ENCODE data around the gene PHF12.

Gene PHF12

DNA sequence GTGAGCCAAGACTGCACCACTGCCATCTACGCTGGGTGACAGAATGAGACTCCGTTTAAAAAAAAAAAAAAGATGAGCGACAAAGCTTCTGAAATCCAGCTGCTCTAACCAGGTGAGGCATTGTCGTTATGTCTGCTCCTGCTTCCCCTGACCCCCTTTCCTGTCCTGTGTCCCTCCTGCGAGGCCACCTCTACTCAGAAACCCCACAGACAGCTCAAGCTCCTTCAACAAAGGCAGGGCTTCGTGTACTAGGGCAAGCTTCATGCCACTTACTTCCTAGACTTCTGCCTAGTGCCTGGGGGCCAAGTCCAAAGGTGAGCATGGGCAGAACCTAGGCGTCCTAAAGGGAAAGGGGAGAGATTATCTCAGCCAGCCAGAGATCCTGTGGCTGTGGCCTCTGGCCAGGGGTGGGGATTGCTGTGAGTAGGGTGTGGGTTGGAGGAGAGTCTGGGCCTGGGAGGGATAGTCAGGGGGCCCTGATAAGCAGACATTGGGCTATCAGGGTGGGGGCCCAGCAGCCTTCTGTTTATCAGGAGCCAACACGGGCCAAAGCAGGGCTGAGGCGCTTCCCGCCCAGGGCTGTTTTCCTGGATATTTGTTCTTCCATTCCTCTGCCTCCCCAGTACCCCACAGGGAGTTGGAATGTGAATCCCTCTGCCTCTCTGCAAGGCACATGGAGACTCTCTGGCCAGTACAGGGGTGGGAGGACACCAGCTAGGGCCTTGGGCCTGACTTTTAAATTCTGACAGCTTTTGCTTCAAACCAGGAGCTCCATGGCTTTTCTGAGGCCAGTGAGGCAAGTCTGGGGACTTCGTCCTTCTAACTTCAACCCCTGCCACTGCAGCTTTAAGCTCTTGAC, 86.1 kb downstream of the PHF12 start:
- H3K36me3 ChIP-seq (ENCODE audit: insufficient read depth, insufficient read length, low read length) = peaks cover 13% of the 10 kb centered on the region
- H3K9ac ChIP-seq (ENCODE audit: insufficient read length, low read depth) = no peak overlapping the region
- TF ChIP-seq ZNF274 (IDR thresholded peaks at IDR 0.05; ENCODE audit: low read depth, low read length) (no peak), YY1 (IDR thresholded peaks at IDR 0.05; ENCODE audit: insufficient read depth, insufficient read length) (no peak), SUZ12 (IDR thresholded peaks at IDR 0.05; ENCODE audit: extremely low read depth, insufficient read depth, insufficient read length) (no peak)
- no peak for DNase-seq (ENCODE audit: low read depth, low spot score)
- H3K4me3 ChIP-seq (ENCODE audit: insufficient read length, low read depth) = no peak overlapping the region
- no peaks in the 10 kb centered on the region for H3K27me3 ChIP-seq (ENCODE audit: insufficient read depth, insufficient read length)
- peaks cover 6% of the 10 kb centered on the region for H3K4me1 ChIP-seq (ENCODE audit: insufficient read depth, insufficient read length)
- no peaks in the 10 kb centered on the region for H3K9me3 ChIP-seq (ENCODE audit: insufficient read depth, low read length)

- H3K9ac ChIP-seq (ENCODE audit: insufficient read length, low read depth) = no peak overlapping the region
- H3K4me1 ChIP-seq (ENCODE audit: insufficient read depth, insufficient read length) = peaks cover 6% of the 10 kb centered on the region
- no peak for DNase-seq (ENCODE audit: low read depth, low spot score)
- no peak overlapping the region for H3K4me3 ChIP-seq (ENCODE audit: insufficient read length, low read depth)
- H3K27me3 ChIP-seq (ENCODE audit: insufficient read depth, insufficient read length) = no peaks in the 10 kb centered on the region
- H3K9me3 ChIP-seq (ENCODE audit: insufficient read depth, low read length) = no peaks in the 10 kb centered on the region
- TF ChIP-seq ZNF274 (IDR thresholded peaks at IDR 0.05; ENCODE audit: low read depth, low read length) = no peak
- TF ChIP-seq YY1 (IDR thresholded peaks at IDR 0.05; ENCODE audit: insufficient read depth, insufficient read length) = no peak
- no peak for TF ChIP-seq SUZ12 (IDR thresholded peaks at IDR 0.05; ENCODE audit: extremely low read depth, insufficient read depth, insufficient read length)
- H3K36me3 ChIP-seq (ENCODE audit: insufficient read depth, insufficient read length, low read length) = peaks cover 21% of the 10 kb centered on the region
These were observed 87.4 kb downstream of the PHF12 start for GRCh38 chr17:28863953-28864352.

GRCh38 chr17:28862561-28862960, 88.8 kb downstream of the PHF12 start:
- peaks cover 35% of the 10 kb centered on the region for H3K36me3 ChIP-seq (ENCODE audit: insufficient read depth, insufficient read length, low read length)
- H3K9me3 ChIP-seq (ENCODE audit: insufficient read depth, low read length) = no peaks in the 10 kb centered on the region
- H3K4me3 ChIP-seq (ENCODE audit: insufficient read length, low read depth) = no peak overlapping the region
- no peak for DNase-seq (ENCODE audit: low read depth, low spot score)
- H3K4me1 ChIP-seq (ENCODE audit: insufficient read depth, insufficient read length) = peaks cover 6% of the 10 kb centered on the region
- TF ChIP-seq ZNF274 (IDR thresholded peaks at IDR 0.05; ENCODE audit: low read depth, low read length) = no peak
- TF ChIP-seq SUZ12 (IDR thresholded peaks at IDR 0.05; ENCODE audit: extremely low read depth, insufficient read depth, insufficient read length) = no peak
- TF ChIP-seq YY1 (IDR thresholded peaks at IDR 0.05; ENCODE audit: insufficient read depth, insufficient read length) = no peak
- no peaks in the 10 kb centered on the region for H3K27me3 ChIP-seq (ENCODE audit: insufficient read depth, insufficient read length)
- no peak overlapping the region for H3K9ac ChIP-seq (ENCODE audit: insufficient read length, low read depth)

GRCh38 chr17:28861393-28862203, 89.7 kb downstream of the PHF12 start:
- TF ChIP-seq YY1 (IDR thresholded peaks at IDR 0.05; ENCODE audit: insufficient read depth, insufficient read length) (no peak), ZNF274 (IDR thresholded peaks at IDR 0.05; ENCODE audit: low read depth, low read length) (no peak), SUZ12 (IDR thresholded peaks at IDR 0.05; ENCODE audit: extremely low read depth, insufficient read depth, insufficient read length) (no peak)
- DNase-seq (ENCODE audit: low read depth, low spot score) = no peak
- Histone ChIP-seq H3K27me3 (ENCODE audit: insufficient read depth, insufficient read length) (no peaks in the 10 kb centered on the region), H3K9me3 (ENCODE audit: insufficient read depth, low read length) (no peaks in the 10 kb centered on the region), H3K4me1 (ENCODE audit: insufficient read depth, insufficient read length) (peaks cover 6% of the 10 kb centered on the region), H3K9ac (ENCODE audit: insufficient read length, low read depth) (no peak overlapping the region), H3K36me3 (ENCODE audit: insufficient read depth, insufficient read length, low read length) (peaks cover 36% of the 10 kb centered on the region), H3K4me3 (ENCODE audit: insufficient read length, low read depth) (no peak overlapping the region)

DNA sequence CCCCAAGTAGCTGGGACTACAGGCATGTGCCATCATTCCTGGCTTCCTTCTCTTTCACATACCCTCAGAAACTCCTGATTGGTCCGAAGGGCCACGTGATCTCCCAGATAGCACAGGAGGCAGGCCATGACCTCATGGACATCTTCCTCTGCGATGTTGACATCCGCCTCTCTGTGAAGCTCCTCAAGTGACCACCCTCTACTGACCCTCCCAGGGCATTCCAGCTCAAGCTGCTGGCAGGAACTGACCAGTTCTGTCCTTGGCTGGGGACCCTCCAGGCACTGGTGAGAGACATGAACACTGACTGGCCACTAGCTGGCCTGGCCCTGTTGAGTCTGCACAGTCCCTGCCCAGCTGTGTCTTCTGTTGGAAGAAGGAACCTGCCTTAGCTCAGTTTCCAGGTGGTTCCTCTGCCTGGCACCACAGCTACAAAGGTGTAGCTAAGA, 90.9 kb downstream of the PHF12 start:
- DNase-seq (ENCODE audit: low read depth, low spot score) = no peak
- Histone ChIP-seq H3K27me3 (ENCODE audit: insufficient read depth, insufficient read length) (no peaks in the 10 kb centered on the region), H3K9me3 (ENCODE audit: insufficient read depth, low read length) (no peaks in the 10 kb centered on the region), H3K4me1 (ENCODE audit: insufficient read depth, insufficient read length) (peaks cover 3% of the 10 kb centered on the region), H3K36me3 (ENCODE audit: insufficient read depth, insufficient read length, low read length) (peaks cover 41% of the 10 kb centered on the region), H3K4me3 (ENCODE audit: insufficient read length, low read depth) (no peak overlapping the region), H3K9ac (ENCODE audit: insufficient read length, low read depth) (no peak overlapping the region)
- TF ChIP-seq ZNF274 (IDR thresholded peaks at IDR 0.05; ENCODE audit: low read depth, low read length) = no peak
- no peak for TF ChIP-seq SUZ12 (IDR thresholded peaks at IDR 0.05; ENCODE audit: extremely low read depth, insufficient read depth, insufficient read length)
- TF ChIP-seq YY1 (IDR thresholded peaks at IDR 0.05; ENCODE audit: insufficient read depth, insufficient read length) = no peak

DNA sequence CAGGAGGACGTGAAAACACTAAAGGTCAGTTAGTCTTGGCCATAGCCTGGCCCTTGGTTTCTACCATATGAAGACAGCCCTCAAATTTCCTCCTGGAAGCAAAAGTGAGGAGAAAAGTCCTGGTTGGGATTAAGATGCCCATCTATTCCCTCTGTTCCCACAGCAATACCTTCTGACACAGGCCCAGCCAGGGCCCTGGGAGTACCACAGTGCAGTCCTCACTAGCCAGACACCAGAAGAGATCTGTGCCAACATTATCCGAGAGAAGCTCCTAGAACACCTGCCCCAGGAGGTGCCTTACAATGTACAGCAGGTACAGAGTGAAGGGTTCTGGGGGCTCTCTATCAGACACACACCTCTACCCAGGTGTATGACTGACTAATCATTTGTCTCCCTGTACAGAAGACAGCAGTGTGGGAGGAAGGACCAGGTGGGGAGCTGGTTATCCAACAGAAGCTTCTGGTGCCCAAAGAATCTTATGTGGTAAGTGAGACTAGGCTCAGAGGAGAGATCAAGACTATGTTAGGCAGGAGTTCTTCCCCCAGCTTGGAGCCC, 92.4 kb downstream of the PHF12 start:
- no peak for DNase-seq (ENCODE audit: low read depth, low spot score)
- no peaks in the 10 kb centered on the region for H3K9me3 ChIP-seq (ENCODE audit: insufficient read depth, low read length)
- H3K36me3 ChIP-seq (ENCODE audit: insufficient read depth, insufficient read length, low read length) = peaks cover 41% of the 10 kb centered on the region
- no peak overlapping the region for H3K4me3 ChIP-seq (ENCODE audit: insufficient read length, low read depth)
- no peak for TF ChIP-seq YY1 (IDR thresholded peaks at IDR 0.05; ENCODE audit: insufficient read depth, insufficient read length)
- no peak for TF ChIP-seq ZNF274 (IDR thresholded peaks at IDR 0.05; ENCODE audit: low read depth, low read length)
- no peak for TF ChIP-seq SUZ12 (IDR thresholded peaks at IDR 0.05; ENCODE audit: extremely low read depth, insufficient read depth, insufficient read length)
- no peaks in the 10 kb centered on the region for H3K27me3 ChIP-seq (ENCODE audit: insufficient read depth, insufficient read length)
- H3K4me1 ChIP-seq (ENCODE audit: insufficient read depth, insufficient read length) = no peaks in the 10 kb centered on the region
- H3K9ac ChIP-seq (ENCODE audit: insufficient read length, low read depth) = no peak overlapping the region
